GM23338 (cell line): ENCODE results near the gene TRIO. TPM values are rescaled to one million over a fixed set of nuclear protein-coding genes. Genes with fewer than 3 reads are reported as not detected.

Experiments used
- ATAC-seq: fragments of 200-7000 bp; cut with Tn5 transposase; 3 replicates; pipeline ENCODE4 v1.9.1; 2020
- DNase-seq: peaks from one replicate; pipeline ENCODE4 v3.0.0-alpha.2; 2015; ENCODE audit warnings: low spot score
- H2AFZ ChIP-seq: fragments of 200-600 bp; sonication (generic); 2 replicates; pipeline ENCODE4 v1.8.0; 2016; ENCODE audit warnings: antibody characterized with exemption, mild to moderate bottlenecking, moderate library complexity
- H3F3A ChIP-seq: fragments of 200-600 bp; sonication (generic); replicated peaks from 2 replicates; pipeline ENCODE4 v1.8.0; 2017; ENCODE audit warnings: antibody characterized with exemption, mixed run types, low read depth
- H3K27ac ChIP-seq: fragments of 200-600 bp; sonication (generic); 2 replicates; pipeline ENCODE4 v1.6.1; 2016; ENCODE audit warnings: low read depth
- H3K27me3 ChIP-seq: fragments of 200-600 bp; sonication (generic); 2 replicates; pipeline ENCODE4 v1.8.0; 2016; ENCODE audit warnings: mild to moderate bottlenecking, mixed run types, moderate library complexity; ENCODE audit not compliant: insufficient read depth
- H3K36me3 ChIP-seq: fragments of 200-600 bp; sonication (generic); 2 replicates; pipeline ENCODE4 v1.8.0; 2016; ENCODE audit warnings: mild to moderate bottlenecking; ENCODE audit not compliant: insufficient read depth
- H3K4me1 ChIP-seq: fragments of 200-600 bp; sonication (generic); 2 replicates; pipeline ENCODE4 v1.8.0; 2016; ENCODE audit warnings: mild to moderate bottlenecking, moderate library complexity; ENCODE audit not compliant: insufficient read depth
- H3K4me2 ChIP-seq: fragments of 200-600 bp; sonication (generic); 2 replicates; pipeline ENCODE4 v1.7.1; 2017; ENCODE audit warnings: mixed run types
- H3K4me3 ChIP-seq: fragments of 200-600 bp; sonication (generic); 2 replicates; pipeline ENCODE4 v1.6.1; 2016; ENCODE audit warnings: mixed run types
- H3K79me2 ChIP-seq: fragments of 200-600 bp; sonication (generic); replicated peaks from 2 replicates; pipeline ENCODE4 v1.8.0; 2017; ENCODE audit warnings: mild to moderate bottlenecking; ENCODE audit not compliant: insufficient read depth
- H3K9me2 ChIP-seq: fragments of 200-600 bp; sonication (generic); 2 replicates; pipeline ENCODE4 v1.8.0; 2017; ENCODE audit not compliant: insufficient read depth
- H4K20me1 ChIP-seq: fragments of 200-600 bp; sonication (generic); replicated peaks from 2 replicates; pipeline ENCODE4 v1.8.0; 2017; ENCODE audit warnings: mild to moderate bottlenecking; ENCODE audit not compliant: insufficient read depth
- H3K27ac Mint-ChIP-seq: 2 replicates; pipeline ENCODE4 v1.8.0; 2020; ENCODE audit warnings: inconsistent platforms, mild to moderate bottlenecking, moderate library complexity, mixed read lengths
- H3K27me3 Mint-ChIP-seq: 3 replicates; pipeline ENCODE4 v1.8.0; 2022; ENCODE audit warnings: low read depth, mild to moderate bottlenecking, moderate library complexity, mixed read lengths, inconsistent platforms; ENCODE audit not compliant: insufficient read depth, poor library complexity
- H3K36me3 Mint-ChIP-seq: 3 replicates; pipeline ENCODE4 v1.8.0; 2021; ENCODE audit warnings: low read depth, mild to moderate bottlenecking, inconsistent platforms, moderate library complexity, mixed read lengths
- H3K4me1 Mint-ChIP-seq: 3 replicates; pipeline ENCODE4 v1.8.0; 2020; ENCODE audit warnings: mild to moderate bottlenecking, inconsistent platforms, mixed read lengths
- H3K4me3 Mint-ChIP-seq: 3 replicates; pipeline ENCODE4 v1.8.0; 2021; ENCODE audit warnings: moderate library complexity, mild to moderate bottlenecking, inconsistent platforms, mixed read lengths
- H3K9me3 Mint-ChIP-seq: 3 replicates; pipeline ENCODE4 v1.8.0; 2020; ENCODE audit warnings: moderate library complexity, mild to moderate bottlenecking, inconsistent platforms, mixed read lengths
- CREB1 ChIP-seq: fragments of 250-450 bp; sonication (Bioruptor Pico); IDR thresholded peaks from 2 replicates; pipeline ENCODE4 v1.5.0; 2020; ENCODE audit warnings: low read depth, mild to moderate bottlenecking, moderate library complexity
- EZH2 ChIP-seq: fragments of 200-600 bp; sonication (generic); IDR thresholded peaks from one replicate; pipeline ENCODE4 v1.8.0; 2017; ENCODE audit warnings: antibody characterized with exemption, mild to moderate bottlenecking, low read depth; ENCODE audit not compliant: unreplicated experiment
- EZH2phosphoT487 ChIP-seq: fragments of 200-600 bp; sonication (generic); IDR thresholded peaks from one replicate; pipeline ENCODE4 v1.8.1; 2018; ENCODE audit warnings: antibody characterized with exemption; ENCODE audit not compliant: unreplicated experiment
- JUNB ChIP-seq: IDR thresholded peaks from one replicate; pipeline ENCODE4 v1.6.1; 2016; ENCODE audit warnings: antibody characterized with exemption; ENCODE audit not compliant: unreplicated experiment
- NANOG ChIP-seq: IDR thresholded peaks from 2 replicates; pipeline ENCODE4 v1.6.1; 2016; ENCODE audit warnings: antibody characterized with exemption, borderline replicate concordance
- POLR2AphosphoS5 ChIP-seq: IDR thresholded peaks from 2 replicates; pipeline ENCODE4 v1.6.1; 2016; ENCODE audit warnings: antibody characterized with exemption, low read depth
- STAT1 ChIP-seq: IDR thresholded peaks from one replicate; pipeline ENCODE4 v1.6.1; 2016; ENCODE audit warnings: antibody characterized with exemption; ENCODE audit not compliant: unreplicated experiment
- ZNF114 ChIP-seq: fragments of 250-450 bp; sonication (Bioruptor Pico); IDR thresholded peaks from 2 replicates; pipeline ENCODE4 v1.5.0; 2020; ENCODE audit warnings: mild to moderate bottlenecking, moderate library complexity
- ZNF331 ChIP-seq: fragments of 250-450 bp; sonication (Bioruptor Pico); IDR thresholded peaks from 2 replicates; pipeline ENCODE4 v1.5.0; 2020; ENCODE audit warnings: low read depth, mild to moderate bottlenecking, moderate library complexity
- polyA plus RNA-seq: library from polyadenylated mRNA; unstranded; fragments of >200 nt; fragmentation: Nextera tagmentation; extraction: Ambion mirVana; gene quantifications from 2 replicates; pipeline ENCODE4 v1.2.1, GENCODE V29; 2016
- total RNA-seq: library from RNA; depleted of rRNA; stranded (reverse); fragments of >200 nt; shearing (Covaris generic); gene quantifications from 2 replicates; pipeline ENCODE4 v1.2.3, GENCODE V29; 2014
- TF ChIP-seq, protein P1 (sequence below): IDR thresholded peaks from 2 replicates; pipeline ENCODE4 v1.6.1; 2016; ENCODE audit warnings: antibody characterized with exemption
- TF ChIP-seq, protein P2 (sequence below): IDR thresholded peaks from one replicate; pipeline ENCODE4 v1.6.1; 2018; ENCODE audit warnings: antibody characterized with exemption; ENCODE audit not compliant: unreplicated experiment
- TF ChIP-seq, protein P3 (sequence below), 2 experiments: fragments of 200-600 bp in 1 of 2; sonication (generic) in 1 of 2; conservative IDR thresholded peaks; 2 replicates each; pipeline versions ENCODE4 v1.5.1 to v1.6.1; 2016 to 2017; ENCODE audit warnings: antibody characterized with exemption in 2 of 2, low read depth in 2 of 2, mild to moderate bottlenecking in 2 of 2, moderate library complexity in 1 of 2
- TF ChIP-seq, protein P4 (sequence below): fragments of 250-450 bp; sonication (Bioruptor Pico); IDR thresholded peaks from 2 replicates; pipeline ENCODE4 v1.5.0; 2020; ENCODE audit warnings: mild to moderate bottlenecking, moderate library complexity

The TRIO gene
- total and polyA plus RNA-seq, 2 experiments from 2014 or later: 13.8 to 113 TPM

DNA sequence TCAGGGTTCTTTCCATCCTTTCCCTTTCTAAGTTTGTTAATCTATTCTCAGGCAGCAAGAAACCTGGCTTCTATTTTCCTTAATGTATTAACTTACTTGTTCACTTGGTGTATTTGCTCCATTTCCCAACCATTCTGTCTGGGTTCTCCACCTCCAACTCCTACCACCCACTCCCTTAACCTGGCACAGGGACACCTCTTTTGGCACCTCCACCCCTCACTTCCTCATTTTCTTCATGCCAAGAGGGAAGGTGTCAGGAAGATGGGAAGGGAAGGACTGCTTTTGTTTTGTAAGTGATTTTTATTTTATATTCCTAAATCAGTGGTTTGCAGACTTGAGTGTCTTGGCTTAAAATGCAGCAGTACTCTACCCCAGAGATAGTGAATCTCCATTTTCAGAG, 166.1 kb downstream of the TRIO start:
- H3K9me2 ChIP-seq: peaks cover 8% of the 10 kb centered on the region; the same call in 1 of the 2 replicates
- DNase-seq: no peak
- peaks cover 42% of the 10 kb centered on the region for H3K36me3 Mint-ChIP-seq
- H3K4me2 ChIP-seq: no peak overlapping the region
- TF ChIP-seq, protein P1, sequence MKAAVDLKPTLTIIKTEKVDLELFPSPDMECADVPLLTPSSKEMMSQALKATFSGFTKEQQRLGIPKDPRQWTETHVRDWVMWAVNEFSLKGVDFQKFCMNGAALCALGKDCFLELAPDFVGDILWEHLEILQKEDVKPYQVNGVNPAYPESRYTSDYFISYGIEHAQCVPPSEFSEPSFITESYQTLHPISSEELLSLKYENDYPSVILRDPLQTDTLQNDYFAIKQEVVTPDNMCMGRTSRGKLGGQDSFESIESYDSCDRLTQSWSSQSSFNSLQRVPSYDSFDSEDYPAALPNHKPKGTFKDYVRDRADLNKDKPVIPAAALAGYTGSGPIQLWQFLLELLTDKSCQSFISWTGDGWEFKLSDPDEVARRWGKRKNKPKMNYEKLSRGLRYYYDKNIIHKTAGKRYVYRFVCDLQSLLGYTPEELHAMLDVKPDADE: no peak
- TF ChIP-seq POLR2AphosphoS5: no peak
- TF ChIP-seq ZNF331 (CRISPR knock-in tag): no peak
- TF ChIP-seq JUNB: no peak
- TF ChIP-seq, protein P2, sequence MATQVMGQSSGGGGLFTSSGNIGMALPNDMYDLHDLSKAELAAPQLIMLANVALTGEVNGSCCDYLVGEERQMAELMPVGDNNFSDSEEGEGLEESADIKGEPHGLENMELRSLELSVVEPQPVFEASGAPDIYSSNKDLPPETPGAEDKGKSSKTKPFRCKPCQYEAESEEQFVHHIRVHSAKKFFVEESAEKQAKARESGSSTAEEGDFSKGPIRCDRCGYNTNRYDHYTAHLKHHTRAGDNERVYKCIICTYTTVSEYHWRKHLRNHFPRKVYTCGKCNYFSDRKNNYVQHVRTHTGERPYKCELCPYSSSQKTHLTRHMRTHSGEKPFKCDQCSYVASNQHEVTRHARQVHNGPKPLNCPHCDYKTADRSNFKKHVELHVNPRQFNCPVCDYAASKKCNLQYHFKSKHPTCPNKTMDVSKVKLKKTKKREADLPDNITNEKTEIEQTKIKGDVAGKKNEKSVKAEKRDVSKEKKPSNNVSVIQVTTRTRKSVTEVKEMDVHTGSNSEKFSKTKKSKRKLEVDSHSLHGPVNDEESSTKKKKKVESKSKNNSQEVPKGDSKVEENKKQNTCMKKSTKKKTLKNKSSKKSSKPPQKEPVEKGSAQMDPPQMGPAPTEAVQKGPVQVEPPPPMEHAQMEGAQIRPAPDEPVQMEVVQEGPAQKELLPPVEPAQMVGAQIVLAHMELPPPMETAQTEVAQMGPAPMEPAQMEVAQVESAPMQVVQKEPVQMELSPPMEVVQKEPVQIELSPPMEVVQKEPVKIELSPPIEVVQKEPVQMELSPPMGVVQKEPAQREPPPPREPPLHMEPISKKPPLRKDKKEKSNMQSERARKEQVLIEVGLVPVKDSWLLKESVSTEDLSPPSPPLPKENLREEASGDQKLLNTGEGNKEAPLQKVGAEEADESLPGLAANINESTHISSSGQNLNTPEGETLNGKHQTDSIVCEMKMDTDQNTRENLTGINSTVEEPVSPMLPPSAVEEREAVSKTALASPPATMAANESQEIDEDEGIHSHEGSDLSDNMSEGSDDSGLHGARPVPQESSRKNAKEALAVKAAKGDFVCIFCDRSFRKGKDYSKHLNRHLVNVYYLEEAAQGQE: no peak
- TF ChIP-seq, protein P3, sequence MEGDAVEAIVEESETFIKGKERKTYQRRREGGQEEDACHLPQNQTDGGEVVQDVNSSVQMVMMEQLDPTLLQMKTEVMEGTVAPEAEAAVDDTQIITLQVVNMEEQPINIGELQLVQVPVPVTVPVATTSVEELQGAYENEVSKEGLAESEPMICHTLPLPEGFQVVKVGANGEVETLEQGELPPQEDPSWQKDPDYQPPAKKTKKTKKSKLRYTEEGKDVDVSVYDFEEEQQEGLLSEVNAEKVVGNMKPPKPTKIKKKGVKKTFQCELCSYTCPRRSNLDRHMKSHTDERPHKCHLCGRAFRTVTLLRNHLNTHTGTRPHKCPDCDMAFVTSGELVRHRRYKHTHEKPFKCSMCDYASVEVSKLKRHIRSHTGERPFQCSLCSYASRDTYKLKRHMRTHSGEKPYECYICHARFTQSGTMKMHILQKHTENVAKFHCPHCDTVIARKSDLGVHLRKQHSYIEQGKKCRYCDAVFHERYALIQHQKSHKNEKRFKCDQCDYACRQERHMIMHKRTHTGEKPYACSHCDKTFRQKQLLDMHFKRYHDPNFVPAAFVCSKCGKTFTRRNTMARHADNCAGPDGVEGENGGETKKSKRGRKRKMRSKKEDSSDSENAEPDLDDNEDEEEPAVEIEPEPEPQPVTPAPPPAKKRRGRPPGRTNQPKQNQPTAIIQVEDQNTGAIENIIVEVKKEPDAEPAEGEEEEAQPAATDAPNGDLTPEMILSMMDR (conservative IDR thresholded peaks at IDR 0.05; ENCODE audit: low read depth in 2 of 2): no peak
- no peak for TF ChIP-seq CREB1 (CRISPR knock-in tag)
- TF ChIP-seq, protein P4, sequence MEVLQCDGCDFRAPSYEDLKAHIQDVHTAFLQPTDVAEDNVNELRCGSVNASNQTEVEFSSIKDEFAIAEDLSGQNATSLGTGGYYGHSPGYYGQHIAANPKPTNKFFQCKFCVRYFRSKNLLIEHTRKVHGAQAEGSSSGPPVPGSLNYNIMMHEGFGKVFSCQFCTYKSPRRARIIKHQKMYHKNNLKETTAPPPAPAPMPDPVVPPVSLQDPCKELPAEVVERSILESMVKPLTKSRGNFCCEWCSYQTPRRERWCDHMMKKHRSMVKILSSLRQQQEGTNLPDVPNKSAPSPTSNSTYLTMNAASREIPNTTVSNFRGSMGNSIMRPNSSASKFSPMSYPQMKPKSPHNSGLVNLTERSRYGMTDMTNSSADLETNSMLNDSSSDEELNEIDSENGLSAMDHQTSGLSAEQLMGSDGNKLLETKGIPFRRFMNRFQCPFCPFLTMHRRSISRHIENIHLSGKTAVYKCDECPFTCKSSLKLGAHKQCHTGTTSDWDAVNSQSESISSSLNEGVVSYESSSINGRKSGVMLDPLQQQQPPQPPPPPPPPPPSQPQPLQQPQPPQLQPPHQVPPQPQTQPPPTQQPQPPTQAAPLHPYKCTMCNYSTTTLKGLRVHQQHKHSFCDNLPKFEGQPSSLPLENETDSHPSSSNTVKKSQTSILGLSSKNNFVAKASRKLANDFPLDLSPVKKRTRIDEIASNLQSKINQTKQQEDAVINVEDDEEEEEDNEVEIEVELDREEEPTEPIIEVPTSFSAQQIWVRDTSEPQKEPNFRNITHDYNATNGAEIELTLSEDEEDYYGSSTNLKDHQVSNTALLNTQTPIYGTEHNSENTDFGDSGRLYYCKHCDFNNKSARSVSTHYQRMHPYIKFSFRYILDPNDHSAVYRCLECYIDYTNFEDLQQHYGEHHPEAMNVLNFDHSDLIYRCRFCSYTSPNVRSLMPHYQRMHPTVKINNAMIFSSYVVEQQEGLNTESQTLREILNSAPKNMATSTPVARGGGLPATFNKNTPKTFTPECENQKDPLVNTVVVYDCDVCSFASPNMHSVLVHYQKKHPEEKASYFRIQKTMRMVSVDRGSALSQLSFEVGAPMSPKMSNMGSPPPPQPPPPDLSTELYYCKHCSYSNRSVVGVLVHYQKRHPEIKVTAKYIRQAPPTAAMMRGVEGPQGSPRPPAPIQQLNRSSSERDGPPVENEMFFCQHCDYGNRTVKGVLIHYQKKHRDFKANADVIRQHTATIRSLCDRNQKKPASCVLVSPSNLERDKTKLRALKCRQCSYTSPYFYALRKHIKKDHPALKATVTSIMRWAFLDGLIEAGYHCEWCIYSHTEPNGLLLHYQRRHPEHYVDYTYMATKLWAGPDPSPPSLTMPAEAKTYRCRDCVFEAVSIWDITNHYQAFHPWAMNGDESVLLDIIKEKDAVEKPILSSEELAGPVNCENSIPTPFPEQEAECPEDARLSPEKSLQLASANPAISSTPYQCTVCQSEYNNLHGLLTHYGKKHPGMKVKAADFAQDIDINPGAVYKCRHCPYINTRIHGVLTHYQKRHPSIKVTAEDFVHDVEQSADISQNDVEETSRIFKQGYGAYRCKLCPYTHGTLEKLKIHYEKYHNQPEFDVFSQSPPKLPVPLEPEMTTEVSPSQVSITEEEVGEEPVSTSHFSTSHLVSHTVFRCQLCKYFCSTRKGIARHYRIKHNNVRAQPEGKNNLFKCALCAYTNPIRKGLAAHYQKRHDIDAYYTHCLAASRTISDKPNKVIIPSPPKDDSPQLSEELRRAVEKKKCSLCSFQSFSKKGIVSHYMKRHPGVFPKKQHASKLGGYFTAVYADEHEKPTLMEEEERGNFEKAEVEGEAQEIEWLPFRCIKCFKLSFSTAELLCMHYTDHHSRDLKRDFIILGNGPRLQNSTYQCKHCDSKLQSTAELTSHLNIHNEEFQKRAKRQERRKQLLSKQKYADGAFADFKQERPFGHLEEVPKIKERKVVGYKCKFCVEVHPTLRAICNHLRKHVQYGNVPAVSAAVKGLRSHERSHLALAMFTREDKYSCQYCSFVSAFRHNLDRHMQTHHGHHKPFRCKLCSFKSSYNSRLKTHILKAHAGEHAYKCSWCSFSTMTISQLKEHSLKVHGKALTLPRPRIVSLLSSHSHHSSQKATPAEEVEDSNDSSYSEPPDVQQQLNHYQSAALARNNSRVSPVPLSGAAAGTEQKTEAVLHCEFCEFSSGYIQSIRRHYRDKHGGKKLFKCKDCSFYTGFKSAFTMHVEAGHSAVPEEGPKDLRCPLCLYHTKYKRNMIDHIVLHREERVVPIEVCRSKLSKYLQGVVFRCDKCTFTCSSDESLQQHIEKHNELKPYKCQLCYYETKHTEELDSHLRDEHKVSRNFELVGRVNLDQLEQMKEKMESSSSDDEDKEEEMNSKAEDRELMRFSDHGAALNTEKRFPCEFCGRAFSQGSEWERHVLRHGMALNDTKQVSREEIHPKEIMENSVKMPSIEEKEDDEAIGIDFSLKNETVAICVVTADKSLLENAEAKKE (CRISPR knock-in tag): no peak
- no peak for TF ChIP-seq EZH2phosphoT487
- no peak for TF ChIP-seq STAT1
- no peak for TF ChIP-seq ZNF114 (CRISPR knock-in tag)
- TF ChIP-seq NANOG: no peak
- TF ChIP-seq EZH2: no peak
- H3K4me3 Mint-ChIP-seq: no peak overlapping the region
- no peak for ATAC-seq
- no peaks in the 10 kb centered on the region for H3K27me3 ChIP-seq
- peaks cover 3% of the 10 kb centered on the region; the same call in 1 of the 3 replicates for H3K4me1 Mint-ChIP-seq
- no peaks in the 10 kb centered on the region; the same call in none of the 2 replicates for H3K79me2 ChIP-seq
- no peaks in the 10 kb centered on the region for H3K9me3 Mint-ChIP-seq
- peaks cover 3% of the 10 kb centered on the region; the same call in 1 of the 2 replicates for H3K36me3 ChIP-seq
- H3K27me3 Mint-ChIP-seq: peaks cover 3% of the 10 kb centered on the region
- H2AFZ ChIP-seq: no peak overlapping the region
- 0 out of 2 replicates have a peak, but pooled peaks cover 6% of the 10 kb centered on the region for H4K20me1 ChIP-seq
- no peak overlapping the region for H3K4me3 ChIP-seq
- no peak overlapping the region for H3K27ac Mint-ChIP-seq
- no peak overlapping the region for H3K27ac ChIP-seq
- no peaks in the 10 kb centered on the region for H3F3A ChIP-seq
- H3K4me1 ChIP-seq: peaks cover 6% of the 10 kb centered on the region; the same call in 1 of the 2 replicates
